Activated naive CD4-positive, alpha-beta T cell treated with Interleukin-2 at 50 U/mL for 16 hours (primary cell): ENCODE results near the gene SLC66A2.
"Not testable (repeated sequence)": the region's sequence is repeated elsewhere in the genome, so short reads cannot be mapped to it uniquely, and the experiment has no call there.

Experiments used
- DNase-seq: peaks from one replicate; pipeline ENCODE4 v3.0.0-alpha.2; 2020

SLC66A2 gene

GRCh38 chr18:79877163-79878091 is 74.0 kb downstream of the SLC66A2 start:
- no peak for DNase-seq

DNA sequence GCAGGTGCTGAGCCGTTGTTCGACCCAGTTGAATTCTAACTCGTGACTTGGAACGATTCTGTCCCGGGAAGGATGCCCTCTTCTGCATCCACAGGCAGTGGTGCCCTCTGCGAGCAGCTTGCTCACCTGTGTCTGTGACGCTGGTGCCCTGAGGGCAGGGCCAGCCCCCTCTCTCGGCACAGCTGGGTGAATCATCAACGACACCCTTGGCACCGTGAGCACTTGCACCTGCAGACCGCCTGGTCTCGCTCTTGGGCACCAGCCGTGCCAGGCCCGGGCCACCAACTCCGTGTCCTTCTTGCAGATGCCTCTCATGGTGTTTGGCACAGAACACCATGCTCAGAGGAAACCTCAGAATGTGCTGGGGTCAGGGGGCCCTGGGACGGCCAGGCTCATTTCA is 75.0 kb downstream of the SLC66A2 start:
- DNase-seq: no peak

DNA sequence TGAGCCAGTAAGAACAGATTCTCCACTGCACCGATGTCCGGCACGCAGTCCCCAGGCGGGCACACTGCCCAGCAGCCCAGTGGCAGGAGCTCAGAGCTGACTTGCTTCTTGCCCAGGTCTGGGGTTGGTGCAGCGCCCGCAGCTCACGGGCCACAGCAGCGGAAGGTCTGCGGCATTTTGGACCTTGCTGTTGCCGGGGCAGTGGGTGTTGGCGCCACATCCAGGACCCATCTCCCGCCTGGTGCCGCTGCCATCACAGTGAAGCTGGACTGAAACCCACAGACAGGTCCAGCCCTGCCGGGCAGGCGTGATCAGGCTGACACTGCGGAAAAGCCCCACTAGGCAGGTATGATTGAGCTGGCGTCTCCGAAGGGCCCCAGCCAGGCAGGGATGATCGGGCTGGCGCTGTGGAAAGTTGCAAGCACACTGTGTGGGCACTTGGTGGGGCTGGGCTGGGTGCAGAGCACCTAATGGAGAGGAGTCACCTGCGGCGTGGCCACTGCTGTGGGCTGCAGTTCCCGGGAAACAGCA is 75.5 kb downstream of the SLC66A2 start:
- no peak for DNase-seq

DNA sequence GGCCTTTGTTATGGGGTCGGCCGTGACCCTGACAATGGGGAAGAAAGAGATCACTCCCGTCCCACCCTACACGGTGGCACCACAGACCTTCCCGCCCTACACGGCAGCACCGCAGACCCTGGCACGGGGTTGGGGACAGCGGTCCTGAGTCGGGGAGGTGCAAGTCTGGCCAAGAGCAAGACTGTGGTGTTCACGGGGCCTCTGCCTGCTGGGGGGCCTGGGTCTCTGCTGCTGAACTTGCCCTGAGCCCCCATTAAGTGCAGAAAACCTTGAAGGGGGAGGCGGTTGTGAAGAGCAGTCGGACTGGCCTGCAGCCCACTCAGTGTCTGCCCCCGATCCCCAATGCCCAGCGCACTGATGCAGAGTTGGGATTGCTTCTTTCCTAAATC is 75.9 kb downstream of the SLC66A2 start:
- DNase-seq: no peak

DNA sequence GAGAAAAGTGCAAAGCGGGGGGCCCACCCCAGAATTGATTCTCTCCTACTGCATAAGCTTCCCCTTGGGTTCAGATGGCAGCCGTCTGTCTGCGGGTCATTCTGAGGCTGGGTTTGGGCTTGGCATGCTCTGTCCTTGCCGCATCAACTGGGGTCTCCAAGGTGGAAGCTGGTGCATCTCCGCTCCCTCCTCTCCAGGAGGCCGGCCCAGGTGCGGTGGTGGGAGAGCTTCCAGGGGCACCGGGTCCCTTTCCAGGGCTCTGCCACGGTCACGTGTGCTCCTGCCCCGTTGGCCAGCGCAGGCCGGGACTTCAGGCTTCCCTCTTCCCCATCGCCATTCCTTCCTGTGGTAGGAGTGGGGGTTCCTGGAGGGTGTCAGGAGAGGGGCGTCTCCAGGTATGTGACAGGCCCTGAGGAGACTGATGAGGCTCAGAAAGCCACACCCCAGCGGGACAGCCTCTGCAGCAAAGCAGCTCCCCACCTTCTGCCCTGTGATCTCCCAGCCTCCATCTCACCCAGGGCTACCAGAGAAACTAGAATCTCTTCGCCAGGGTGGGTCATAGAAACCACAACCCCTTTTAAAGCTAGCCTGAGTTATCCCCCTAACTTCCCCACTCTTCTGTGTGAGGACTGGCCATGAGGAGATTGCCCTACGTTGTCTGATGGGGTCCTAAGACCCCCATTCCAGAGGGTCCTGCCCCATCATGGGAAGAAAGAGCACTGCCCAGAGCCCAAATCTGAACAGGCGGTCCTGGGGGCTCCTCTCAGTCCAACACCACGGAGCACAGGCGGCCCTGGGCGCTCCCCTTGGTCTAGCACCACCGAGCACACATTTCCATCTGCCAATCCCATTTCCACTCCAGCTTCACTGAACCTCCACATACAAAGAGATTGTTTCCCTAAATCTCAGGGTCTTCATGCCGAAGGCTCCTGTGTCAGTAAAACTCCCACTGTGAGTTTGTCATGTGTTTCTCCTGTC is 76.6 kb downstream of the SLC66A2 start:
- no peak for DNase-seq

- no peak for DNase-seq
Measured at GRCh38 chr18:79873449-79874110, 77.9 kb downstream of the SLC66A2 start.

- no peak for DNase-seq
Measured at GRCh38 chr18:79872527-79873444, 78.7 kb downstream of the SLC66A2 start.

GRCh38 chr18:79871481-79872091 is 79.9 kb downstream of the SLC66A2 start:
- no peak for DNase-seq

GRCh38 chr18:79871026-79871390 is 80.4 kb downstream of the SLC66A2 start:
- no peak for DNase-seq

DNA sequence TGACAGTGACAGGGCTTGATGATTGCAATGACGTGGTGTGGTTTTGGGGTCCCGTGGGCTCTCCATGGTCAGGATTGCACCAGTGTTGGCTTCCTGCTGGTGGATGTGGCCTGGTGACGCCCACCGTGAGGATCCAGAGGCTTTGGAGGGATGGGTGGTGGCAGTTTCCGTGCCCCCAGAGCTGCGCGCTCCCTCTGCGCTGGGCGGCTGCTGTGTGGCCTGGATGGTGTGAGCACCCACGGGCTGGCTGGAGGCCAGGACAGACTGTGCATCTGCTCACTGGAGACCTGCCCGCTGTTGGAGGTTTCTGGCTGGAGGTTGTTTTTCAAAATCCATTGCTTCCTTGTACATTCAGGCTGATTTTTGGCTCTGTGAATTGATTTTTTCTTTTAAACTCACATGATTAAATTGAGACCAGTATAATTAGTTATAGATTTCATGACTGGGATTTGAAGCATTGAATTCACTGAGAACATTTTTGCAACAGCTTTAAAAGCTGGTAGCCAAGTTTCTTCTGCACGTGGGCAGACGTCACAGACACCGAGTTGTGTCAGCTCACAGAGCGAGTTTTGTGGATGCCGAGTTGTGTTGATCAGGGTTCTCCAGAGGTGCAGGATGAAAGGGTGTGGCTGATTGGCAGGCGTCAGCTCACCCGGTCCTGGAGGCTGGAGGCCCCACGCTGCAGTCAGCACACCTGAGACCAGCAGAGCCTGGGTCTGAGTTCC is 81.0 kb downstream of the SLC66A2 start:
- no peak for DNase-seq

GRCh38 chr18:79869591-79870300 is 81.7 kb downstream of the SLC66A2 start:
- no peak for DNase-seq

DNA sequence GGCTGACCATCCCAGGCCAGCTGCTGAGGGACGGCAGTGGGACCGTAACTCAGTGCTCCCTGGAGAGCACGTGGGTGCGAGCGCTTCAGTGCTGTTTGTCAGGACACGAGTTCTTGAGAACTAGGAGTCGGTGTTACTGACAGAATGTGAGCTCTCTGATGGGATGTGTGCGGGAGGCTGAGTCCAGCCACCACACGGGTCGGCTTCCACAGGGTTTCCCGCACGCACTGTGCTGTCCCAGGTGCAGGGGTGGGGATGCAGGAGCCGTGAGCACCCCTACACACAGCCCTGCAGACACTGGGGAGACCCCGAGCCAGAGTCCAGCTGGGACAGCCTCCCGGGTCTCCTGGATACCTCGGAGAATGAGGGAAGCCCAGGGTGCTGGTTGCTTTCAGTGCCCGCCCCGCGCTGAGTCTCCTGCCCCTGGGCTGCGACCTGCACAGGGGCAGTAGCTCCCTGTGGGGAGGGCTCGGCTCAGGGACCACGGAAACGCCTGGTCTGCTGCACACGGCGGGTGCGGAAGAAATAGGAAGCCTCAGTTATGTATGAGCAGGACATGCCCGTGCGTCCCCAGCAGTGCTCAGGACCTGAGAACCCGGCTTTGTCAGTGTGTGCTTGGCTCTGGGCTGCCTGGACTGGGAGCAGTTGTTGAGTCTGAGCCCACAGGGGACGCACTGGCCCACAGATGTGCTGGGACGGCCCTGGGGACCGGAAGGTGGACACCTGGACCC is 82.5 kb downstream of the SLC66A2 start:
- no peak for DNase-seq

- DNase-seq: no peak
Measured at GRCh38 chr18:79868168-79868784, 83.2 kb downstream of the SLC66A2 start.

DNA sequence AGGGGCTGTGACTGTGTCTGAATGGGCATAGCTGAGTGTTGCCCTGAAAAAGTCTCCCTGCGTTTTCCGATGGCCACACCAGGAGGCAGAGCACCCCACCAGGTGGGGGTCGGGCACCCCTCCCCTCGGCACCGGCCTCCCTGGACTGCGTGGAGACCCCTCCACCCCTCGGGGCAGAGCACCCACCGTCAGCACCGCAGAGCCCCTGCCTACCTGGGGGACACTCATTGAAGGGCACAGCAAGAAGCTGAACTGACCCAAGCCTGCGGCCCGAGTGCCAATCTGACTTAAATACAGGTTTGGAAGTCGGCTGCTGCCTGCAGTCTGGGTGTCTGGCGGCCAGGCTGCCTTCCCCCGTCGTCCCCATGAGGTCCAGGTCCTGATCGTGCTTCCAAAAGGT is 83.8 kb downstream of the SLC66A2 start:
- no peak for DNase-seq

DNA sequence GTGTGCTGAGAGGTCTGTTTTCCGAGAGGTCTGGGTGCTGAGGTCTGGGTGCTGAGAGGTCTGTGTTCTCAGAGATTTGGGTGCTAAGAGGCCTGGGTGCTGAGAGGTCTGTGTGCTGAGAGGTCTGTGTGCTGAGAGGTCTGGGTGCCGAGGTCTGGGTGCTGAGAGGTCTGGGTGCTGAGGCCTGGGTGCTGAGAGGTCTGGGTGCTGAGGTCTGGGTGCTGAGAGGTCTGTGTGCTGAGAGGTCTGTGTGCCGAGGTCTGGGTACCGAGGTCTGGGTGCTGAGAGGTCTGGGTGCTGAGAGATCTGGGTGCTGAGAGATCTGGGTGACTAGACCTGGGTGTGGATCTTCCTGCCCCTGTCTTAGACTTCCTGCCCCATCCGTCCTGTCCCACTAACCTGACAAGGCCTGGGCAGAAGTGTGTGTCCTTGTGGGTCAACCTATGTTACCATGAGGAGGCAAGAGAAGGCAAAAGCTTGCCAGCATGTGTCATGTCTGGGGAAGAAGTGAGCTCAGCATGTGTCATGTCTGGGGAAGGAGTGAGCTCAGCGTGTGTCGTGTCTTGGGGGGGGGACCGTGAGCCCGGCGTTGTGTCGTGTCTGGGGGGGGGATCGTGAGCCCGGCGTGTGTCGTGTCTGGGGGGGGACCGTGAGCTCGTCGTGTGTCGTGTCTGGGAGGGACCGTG is 84.4 kb downstream of the SLC66A2 start:
- DNase-seq: no peak

- DNase-seq: not testable (repeated sequence)
Measured at GRCh38 chr18:79865951-79866350, 85.5 kb downstream of the SLC66A2 start.

- not testable (repeated sequence) for DNase-seq
Measured at GRCh38 chr18:79864955-79865354, 86.5 kb downstream of the SLC66A2 start.
